Umbilical cord (tissue), 2 donors: Measurements from ENCODE around the gene RPA1. TPM values are rescaled to one million over a fixed set of nuclear protein-coding genes. Genes with fewer than 3 reads are reported as not detected.
A peak's percentile ranks its signal among the peaks of the same experiment; 100 is the strongest.
"Not testable (repeated sequence)": the region's sequence is repeated elsewhere in the genome, so short reads cannot be mapped to it uniquely, and the experiment has no call there.

Experiments
- DNase-seq: peaks from one replicate; pipeline ENCODE4 v3.0.0-alpha.2; 2015; ENCODE audit warnings: low spot score
- total RNA-seq: library from RNA; depleted of rRNA; stranded (reverse); fragments of >200 nt; gene quantifications from one replicate; pipeline ENCODE4 v1.2.3, GENCODE V29; 2014; ENCODE audit warnings: low replicate concordance; ENCODE audit not compliant: insufficient read depth

RPA1 gene
- total RNA-seq, 1 donor from 2014 or later = 22.4 TPM

DNA sequence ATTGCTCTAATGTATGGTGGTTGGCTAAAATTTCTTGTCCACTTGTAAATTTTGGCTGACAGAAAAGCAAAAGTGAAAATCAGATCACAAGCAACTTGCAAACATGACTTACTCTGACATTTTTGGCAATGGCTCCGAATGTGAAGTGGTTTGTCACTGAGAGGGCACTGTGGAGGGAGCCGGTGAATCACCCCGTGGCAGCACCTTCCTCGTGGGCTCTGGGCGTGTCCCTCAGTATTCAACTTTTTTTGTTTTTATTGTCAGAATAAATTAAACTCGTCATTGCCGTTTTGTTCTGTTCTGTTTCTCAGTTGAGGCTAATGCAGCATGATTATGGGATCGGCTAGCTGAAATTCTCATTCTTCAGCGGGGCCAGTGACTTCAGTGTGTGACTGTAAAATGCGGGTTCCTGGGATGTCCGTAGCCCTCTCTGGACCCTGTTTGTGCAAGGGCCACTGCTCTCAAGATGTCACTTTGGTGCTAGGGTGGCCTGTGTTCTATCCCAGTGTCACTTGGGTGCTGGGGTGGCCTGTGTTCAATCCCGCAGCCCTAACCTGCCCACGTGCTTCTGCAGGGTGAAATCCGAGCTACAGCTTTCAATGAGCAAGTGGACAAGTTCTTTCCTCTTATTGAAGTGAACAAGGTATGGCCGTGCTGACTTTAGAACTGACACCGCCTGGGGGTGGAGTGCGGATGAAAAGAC lies 48.8 kb downstream of the RPA1 start:
- no peak for DNase-seq

DNA sequence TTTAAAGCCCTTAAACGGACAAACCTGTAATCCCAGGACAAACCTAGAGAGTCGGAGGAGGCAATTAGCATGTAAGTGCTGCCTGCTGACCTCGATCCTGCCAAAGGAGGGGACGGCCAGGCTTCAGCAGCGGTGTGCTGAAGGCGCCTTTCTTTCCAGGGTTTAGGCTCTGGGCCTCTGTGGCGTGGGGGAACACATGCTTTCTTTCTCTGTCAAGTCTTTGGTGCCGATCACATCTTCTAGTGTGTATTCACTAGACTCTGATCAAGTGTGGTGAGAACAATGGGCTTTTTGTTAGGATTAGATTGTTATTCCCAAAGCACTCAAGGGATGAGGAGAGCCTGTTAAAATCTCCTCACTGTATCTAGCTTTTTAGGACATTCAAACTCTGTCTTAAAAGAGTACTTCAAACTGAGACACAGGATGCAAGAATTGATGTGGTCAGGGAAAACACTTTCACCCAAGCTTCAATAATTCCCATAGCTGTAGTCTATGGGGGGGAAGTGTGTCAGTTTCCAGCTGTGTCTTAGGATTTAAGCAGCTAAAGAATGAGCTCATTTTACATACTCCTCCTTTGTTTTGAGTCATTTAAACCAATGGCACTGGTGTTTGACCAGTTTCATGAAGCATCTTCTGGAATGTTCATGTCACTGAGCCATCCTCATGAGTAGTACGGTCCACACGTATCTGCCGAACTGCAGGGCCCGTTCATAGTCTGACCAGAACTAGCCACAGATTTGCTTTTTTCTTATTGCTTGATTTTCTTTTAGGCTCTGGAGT lies 51.2 kb downstream of the RPA1 start:
- no peak for DNase-seq

DNA sequence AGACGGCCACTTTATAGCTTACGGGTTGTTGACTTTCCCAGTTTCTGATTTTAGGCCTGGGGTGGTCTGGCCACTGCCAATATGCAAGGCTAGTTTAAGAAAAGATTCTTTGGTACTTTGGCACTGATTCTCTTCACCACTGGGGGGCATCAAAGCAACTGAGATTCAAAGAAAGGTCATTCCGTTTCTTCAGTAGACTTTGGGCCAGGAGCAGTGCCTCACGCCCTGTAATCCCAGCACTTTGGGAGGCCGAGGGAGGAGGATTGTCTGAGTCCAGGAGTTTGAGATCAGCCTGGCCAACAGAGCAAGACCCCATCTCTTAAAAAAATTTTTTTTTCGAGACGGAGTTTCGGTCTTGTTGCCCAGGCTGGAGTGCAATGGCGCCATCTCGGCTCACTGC lies 53.0 kb downstream of the RPA1 start:
- peak; percentile 11 for DNase-seq

DNA sequence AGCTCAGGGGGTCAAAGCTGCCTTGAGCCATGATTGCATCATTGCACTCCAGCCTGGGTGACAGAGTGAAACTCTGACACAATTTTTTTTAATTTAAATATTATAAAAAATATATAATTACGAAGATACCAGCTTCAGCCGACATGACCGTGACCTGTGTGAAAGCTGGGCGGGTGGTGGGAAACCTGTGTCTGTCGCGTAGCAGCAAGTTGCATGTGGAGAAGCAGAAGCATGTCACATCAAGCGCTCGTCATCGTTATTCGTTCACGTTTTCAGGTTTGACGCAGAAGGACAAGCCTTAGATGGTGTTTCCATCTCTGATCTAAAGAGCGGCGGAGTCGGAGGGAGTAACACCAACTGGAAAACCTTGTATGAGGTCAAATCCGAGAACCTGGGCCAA lies 53.7 kb downstream of the RPA1 start:
- no peak for DNase-seq

DNA sequence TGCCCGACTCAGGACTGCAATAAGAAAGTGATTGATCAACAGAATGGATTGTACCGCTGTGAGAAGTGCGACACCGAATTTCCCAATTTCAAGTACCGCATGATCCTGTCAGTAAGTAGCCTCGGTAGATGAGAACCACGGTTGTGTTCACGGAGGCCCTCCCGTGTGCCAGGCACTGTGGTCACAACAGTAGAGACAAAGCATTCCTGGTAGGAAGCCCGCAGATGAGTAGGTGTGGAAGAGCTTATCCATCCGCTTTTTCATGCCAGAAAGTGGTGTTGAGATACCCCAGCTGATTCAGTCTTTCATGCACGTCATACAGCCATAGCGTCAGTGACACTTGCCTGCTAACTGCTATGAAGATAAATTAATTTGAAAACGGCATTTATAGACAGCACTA lies 58.9 kb downstream of the RPA1 start:
- no peak for DNase-seq

DNA sequence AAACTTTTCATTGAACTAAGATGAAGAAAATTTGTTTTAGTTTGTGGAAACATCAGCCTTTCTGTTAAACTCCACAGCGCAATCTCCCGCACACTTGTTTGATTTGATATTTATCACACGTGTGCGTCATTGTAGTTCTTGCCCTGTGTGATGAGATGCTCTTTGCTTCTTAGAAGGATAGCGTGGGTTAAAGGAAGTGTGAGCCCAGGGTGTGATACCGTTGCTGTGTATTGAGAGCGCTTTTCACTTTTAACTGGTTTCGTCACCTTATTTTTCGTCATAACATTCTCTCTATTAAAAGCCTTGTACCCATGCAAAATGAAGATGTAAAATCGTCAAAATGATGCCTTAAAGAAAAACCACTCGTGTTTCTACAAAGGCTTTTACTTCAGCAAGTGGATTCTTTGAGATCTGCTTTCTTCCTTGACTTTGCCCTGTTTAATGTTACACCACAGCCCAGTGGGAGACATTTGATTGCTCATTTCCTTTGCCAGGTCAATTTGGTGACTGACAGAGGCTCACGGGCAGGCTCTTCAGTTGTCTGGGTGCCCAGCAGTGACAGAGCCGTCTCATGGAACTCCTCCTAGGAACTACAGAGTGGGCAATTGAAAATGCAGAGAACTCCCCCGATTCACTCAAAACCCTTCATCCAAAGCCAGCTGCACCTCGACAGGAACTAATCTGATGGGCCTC lies 61.1 kb downstream of the RPA1 start:
- DNase-seq = no peak

DNA sequence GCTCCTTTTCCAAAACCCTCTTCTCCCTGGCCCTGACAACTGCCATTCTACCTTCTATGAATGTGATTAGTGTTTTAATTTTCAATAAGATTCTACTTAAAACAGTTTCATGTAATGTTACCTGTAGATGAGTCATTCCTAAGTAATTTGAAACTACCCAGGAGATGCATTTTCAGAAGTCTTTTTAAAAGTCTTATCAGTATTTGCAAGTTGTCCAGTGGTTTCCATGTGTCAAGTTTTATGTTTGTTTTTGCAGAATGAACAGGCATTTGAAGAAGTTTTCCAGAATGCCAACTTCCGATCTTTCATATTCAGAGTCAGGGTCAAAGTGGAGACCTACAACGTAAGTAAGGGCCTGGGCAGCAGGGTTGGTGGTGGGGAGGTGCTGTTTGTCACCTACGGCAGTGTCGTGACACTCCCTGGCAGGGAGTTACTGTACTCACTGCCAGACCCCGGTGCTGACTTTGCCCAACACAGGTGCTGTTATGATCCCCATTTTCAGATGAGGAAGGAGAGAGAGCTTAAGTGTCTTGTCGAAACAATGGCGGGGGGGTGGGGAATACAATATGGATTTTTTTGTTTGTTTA lies 65.0 kb downstream of the RPA1 start:
- no peak for DNase-seq

DNA sequence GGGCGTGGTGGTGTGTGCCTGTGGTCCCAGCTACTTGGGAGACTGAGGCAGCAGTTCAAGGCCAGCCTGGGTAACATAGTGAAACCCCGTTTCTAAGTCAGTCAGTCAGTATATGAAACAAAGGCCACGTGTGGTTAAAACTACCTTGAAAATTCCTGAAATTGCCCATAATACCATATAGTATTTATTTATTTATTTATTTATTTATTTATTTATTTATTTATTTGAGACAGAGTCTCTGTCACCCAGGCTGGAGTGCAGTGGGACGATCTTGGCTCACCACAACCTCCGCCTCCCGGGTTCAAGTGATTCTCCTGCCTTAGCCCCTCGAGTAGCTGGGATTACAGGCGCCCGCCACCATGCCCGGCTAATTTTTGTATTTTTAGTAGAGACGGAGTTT lies 65.7 kb downstream of the RPA1 start:
- DNase-seq = not testable (repeated sequence)

DNA sequence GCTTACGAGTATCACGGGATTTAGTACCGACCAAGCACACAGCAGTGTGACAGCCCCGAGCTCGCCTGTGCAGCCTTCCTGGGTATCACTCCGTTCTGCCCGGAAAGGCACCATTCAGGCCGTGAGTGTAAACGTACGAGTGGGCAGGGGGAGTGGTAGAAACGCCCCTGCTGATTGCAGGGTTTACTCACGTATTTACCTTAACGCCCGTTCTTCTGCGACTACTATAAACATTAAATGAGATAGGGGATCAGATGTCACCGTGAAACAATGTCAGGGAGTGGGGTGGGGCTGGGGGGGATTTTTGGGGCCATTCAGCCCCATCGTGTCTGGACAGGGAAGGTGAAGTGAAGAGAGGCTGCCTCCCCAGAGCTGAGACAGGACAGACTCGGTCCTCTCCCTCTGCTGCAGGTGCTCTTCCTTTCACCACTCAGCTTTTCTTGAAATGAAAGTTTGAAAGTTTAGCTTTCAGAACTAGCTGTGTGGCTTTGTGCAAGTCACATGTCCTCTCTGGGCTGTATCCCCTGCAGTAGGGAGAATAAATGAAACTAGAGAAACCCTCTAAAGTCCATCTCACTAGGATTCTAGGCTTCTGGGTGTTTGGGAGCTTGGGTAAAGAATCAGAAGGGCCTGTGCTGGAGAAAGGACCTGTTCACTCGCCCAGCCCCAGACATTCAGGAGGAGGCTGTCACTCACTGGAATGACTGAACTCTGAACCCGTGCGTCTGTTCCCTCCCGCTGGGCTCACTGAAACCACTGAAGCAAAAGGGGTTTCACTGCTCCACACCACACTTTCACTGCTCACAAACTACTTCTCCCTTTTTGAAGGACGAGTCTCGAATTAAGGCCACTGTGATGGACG lies 66.7 kb downstream of the RPA1 start:
- DNase-seq = no peak

DNA sequence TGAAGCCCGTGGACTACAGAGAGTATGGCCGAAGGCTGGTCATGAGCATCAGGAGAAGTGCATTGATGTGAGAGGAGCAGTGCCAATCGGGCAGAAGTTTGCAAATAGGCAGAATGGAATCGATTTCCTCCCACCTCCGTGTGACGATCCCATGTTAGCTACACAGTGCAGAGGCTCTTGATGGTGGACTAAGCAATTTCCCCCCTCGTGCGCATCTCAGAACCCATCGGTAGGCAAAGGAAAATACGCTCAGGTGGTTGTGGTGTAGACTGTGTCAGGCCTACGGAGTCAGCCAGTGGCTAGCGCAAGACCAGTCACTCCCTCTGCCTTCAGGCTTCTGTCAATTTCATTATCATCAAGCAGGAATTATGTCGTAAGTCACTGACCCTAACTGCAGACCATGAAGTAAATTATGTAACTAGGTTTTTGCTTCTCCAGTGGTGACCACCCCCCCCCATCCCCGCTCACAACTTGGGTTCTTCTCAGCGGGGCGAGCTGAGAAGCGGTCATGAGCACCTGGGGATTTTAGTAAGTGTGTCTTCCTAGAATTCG lies 67.4 kb downstream of the RPA1 start:
- no peak for DNase-seq

DNA sequence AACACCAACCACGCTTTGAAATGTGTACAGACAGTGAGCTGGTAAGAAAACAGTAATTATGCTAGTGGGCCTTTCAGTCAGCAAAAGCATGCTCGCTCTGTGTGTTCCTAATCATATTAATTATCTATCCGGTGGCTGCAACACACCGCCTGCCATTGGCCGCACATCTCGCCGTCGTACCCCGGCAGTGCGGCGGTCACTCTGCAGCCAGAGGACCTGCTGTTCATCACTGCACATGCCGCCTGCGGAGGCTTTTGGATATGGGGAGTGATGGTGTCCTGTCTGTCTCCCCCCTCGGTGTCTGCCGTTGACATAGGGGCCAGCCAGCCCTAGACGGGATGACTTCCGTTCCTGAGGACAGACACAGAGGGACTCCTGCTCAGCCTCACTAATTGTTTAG lies 68.5 kb downstream of the RPA1 start:
- no peak for DNase-seq

DNA sequence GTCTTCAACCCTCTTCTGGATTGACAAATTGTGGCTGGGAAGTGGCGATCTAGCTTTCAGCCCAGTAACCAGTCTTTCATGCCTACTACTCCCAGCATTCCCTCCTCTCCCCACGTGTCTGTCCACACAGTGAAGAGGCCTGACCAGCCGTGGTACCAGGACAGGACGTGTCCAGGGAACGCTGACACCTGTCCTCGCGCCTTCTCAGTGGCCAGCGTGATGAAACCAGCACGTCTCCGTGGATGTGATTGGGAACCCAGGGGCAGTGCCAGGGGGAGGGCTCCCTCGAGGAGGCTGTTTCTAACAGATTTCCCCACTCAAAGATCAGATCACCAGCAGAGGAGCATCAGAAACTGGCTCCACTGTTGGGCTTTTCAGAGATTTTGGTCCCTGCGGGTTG lies 69.1 kb downstream of the RPA1 start:
- no peak for DNase-seq

DNA sequence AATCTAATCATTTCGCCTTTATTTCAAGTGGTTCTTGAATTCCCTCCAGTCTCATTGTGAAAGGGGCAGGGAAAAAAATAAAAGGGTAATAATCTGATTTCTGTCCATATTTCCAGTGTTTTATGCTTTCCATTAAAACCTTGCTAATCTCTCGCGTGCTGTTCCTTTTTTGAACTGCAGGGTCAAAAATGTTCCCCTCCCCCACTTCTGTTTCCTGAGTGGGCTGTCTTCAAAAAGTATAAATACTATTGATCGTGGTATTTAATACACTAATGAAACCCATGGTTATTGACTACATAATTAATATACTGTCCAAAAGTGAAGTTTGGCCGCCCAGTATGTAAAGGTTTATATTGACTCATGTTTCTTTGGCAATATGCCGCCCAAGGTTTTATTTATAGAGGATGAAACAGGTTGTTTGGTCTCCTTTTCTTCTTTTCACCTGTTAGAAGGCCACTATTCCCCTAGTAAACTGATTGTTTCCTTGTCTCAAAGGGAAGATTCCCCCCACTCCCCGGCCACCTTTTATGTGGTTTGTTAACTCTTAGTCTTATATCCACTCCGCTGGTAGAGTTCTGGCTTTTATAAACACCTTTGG lies 69.7 kb downstream of the RPA1 start:
- no peak for DNase-seq

DNA sequence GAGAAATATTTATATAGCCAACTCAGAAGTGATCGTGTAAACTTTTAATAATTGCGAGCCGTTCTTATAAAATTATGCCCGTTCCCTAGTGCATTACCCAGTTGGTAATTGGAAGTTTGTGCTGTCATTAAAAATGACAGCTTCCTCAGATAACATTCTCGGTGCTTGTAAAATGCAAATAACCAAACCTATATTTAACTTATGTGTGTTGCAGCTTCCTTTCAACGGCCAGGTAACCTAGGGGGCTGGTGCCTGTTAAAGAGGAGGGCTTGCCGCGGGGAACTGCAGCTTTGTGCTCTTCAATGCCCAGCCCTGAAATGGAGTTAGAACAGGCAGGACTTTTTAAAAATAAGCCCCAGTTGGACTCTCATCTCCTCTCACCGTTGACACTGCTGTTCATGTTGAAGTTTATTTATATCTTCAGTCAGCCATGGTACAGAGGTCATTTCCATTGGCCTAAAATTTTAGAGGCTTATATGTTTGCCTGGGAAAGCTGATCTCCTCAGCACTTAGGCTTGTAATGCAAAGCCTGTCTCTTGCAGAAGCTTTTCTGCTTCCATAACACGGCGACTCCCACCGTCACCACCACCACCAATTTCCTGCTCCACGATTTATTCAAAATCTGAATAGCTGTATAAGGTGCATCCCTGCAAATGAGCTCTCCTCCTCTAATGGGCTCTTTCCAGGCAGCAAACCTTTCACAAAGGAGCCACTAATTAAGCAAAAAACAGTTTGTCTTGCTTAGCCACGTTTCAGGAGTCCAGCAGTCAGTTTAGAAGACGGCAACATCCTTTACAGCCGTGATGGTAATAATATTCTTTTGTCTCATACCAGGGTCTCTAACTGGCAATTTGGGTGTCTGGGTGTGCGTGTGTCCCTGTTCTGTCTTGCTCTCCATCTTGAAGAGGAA lies 74.7 kb downstream of the RPA1 start:
- DNase-seq = no peak

DNA sequence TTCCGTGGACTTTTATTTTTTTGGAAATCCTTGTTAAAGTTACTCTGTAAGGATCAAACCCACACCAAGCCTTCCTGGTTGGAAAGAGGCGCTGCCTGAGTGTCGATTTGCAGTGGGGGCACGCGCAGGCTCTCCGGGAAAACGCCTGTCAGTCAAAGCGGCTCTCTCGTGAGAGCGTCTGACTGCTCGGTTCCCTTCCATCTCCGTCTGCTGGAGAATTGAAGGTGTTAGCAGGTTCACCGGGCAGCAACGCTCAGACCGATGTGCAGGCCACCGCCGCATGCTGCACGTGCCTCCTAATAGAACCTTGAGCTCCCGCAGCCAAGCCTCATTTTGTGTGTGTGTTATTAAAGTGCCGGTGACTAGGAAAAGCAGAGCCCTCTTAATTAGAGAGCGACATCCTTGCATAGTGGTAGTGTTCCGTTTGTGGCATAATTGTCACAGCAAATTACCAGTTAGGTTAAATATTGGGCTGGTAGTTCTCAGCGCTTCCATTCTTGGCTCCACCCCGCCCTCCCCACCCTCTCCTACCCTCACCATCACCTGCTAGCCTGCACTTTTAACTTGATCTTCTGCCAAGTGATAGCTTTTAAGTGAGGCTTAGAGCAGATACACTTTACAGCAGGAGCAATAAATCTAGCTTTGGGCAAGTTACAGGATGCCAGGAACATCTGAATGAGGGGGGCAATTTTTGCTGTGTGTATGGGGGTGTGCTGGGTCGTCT lies 75.5 kb downstream of the RPA1 start:
- DNase-seq = peak; percentile 12

DNA sequence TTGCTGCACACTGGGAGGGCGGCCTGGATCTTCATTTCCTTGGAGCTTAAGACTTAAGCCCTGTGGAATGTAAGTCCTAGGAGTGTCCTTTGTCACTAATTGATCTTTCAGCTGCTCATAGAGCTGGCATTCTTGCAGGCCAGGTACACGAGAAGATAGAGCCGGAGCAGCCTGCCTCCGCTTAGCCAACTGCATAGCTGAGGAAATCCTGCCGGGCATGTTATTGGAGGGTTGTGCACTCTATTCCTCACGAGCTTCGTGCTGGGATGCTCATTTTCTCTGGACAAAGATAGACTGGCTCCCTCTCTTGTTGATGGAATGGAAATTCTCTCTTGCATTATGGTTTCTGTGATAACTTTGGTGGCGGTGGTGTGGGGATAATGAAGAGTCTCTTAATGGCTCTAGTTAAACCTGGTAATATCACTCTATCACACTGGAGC lies 76.9 kb downstream of the RPA1 start:
- peak; percentile 60 for DNase-seq

DNA sequence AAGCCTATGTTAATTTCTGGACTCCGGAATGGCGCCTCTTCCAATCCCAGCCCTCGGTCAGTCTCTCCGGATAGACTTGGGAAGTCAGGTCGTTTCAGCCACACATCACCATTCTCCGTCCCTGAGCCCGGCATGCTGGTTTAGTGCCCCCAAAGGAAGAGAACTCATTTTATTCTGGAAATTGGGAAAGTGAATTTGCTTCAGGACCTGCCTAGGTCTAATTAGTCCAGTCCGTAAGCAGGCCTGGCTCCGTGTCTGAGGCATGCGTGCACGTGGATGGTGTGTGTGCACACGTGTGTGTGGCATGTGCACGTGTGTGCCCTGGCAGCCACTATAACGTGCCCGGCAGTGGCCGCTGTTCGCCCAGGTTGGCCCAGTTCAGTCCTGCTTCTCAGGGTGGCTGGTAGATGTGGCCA lies 77.4 kb downstream of the RPA1 start:
- DNase-seq = no peak

DNA sequence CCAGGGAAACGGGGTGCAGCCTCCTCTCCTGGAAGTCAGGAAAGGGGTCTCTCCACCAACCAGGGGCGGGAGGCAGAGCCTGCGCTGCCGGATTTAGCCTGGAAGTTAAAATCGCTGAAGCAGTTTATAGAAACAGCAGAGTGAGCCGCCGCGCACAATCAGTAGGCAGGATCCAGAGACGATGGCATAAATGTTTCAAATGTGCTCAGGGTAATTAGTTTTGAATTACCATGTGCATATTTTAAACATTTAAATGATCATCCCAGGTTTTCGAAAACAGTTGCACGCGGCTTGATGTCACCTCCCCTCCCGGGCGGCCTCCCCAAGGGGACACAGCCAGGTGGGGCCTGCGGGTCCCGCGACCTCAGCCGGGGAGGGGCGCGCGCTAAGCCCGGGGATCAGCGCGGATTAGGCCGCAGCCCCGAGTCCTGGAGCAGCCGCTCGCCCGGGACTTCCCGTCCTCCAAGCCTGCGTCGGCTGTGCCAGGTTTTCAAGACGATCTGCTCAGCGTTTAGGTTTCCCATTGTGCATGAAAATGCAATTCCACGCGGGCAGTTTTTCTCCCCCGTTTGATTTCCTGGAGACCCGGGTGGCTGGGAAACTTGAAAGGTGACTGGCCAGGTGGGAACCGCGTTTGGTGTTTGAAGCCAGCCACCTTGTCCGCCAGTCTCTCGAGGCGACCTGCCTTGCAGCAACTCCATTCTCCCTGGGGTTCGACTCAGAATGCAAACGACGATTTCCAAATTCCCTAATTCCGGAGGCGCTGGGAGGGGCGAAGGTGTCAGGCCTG lies 78.3 kb downstream of the RPA1 start:
- peak; percentile 42 for DNase-seq
